Measurements from ENCODE around the gene CCDC30.

DNA sequence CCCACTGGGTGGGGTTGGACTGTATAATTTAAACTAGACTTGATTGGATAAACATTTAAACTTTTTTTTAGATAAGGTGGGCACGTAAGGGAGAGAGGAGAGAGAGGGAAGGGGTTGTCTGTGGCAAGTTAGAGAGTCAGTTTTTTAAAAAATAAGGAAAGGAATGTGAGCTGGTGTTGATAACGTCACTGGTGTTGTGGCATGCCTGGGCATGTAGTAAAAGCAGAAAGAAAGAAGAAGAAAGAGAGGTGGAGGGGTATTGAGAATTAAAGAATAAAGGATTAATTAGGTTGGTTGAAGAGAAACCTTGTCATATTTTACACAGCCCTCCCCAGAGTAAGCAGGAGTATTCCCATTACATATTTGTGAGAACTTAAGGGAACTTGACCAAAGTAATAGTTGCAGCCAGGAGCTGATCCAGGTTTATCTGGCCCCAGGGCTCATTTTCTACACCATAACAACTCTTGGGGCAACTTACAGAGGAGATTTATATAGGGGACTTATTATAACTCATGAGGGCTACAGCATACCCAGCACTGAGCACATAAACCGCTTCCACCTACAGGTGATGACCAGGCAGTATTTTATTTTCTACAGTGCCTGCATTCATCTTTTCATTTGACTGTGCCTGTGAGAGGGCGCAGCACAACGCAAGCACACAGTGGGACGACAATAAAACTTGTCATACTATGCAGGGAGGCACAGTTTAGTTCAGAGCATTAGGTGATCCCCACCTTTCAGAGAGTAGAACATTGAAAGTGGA lies 70.2 kb downstream of the CCDC30 start:
- TF ChIP-seq, protein P1, sequence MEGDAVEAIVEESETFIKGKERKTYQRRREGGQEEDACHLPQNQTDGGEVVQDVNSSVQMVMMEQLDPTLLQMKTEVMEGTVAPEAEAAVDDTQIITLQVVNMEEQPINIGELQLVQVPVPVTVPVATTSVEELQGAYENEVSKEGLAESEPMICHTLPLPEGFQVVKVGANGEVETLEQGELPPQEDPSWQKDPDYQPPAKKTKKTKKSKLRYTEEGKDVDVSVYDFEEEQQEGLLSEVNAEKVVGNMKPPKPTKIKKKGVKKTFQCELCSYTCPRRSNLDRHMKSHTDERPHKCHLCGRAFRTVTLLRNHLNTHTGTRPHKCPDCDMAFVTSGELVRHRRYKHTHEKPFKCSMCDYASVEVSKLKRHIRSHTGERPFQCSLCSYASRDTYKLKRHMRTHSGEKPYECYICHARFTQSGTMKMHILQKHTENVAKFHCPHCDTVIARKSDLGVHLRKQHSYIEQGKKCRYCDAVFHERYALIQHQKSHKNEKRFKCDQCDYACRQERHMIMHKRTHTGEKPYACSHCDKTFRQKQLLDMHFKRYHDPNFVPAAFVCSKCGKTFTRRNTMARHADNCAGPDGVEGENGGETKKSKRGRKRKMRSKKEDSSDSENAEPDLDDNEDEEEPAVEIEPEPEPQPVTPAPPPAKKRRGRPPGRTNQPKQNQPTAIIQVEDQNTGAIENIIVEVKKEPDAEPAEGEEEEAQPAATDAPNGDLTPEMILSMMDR (IDR thresholded peaks at IDR 0.05; ENCODE audit: poor library complexity): no peak
- TF ChIP-seq EZH2 (IDR thresholded peaks at IDR 0.05; ENCODE audit: borderline replicate concordance): no peak

Measured in hepatocyte (in vitro differentiated cells).